Stimulated activated CD4-positive, alpha-beta T cell treated with anti-CD3 and anti-CD28 coated beads, Interleukin-12 subunit alpha, Interleukin-12 subunit beta, amount 100 ng/mL, for 24 hours (primary cell): ENCODE measurements around the gene ERP27.

Experiments used
- DNase-seq, 2 experiments: peaks; one replicate each; pipeline ENCODE4 v3.0.0-alpha.2; 2020; ENCODE audit warnings: low read depth in 2 of 2

The ERP27 gene

GRCh38 chr12:14868916-14869506, 69.3 kb downstream of the ERP27 start:
- DNase-seq, result no peak
